HepG2 (cell line): ENCODE measurements around the gene ZNF581. TPM values are rescaled to one million over a fixed set of nuclear protein-coding genes. Genes with fewer than 3 reads are reported as not detected.
A peak's percentile ranks its signal among the peaks of the same experiment; 100 is the strongest.

Experiments
- BCL6 ChIP-seq: IDR thresholded peaks from 2 replicates; pipeline ENCODE4 v1.6.1; 2016; ENCODE audit warnings: missing genetic modification reagents, missing compliant biosample characterization
- BORCS8-MEF2B ChIP-seq: sonication (generic); formaldehyde crosslinking; IDR thresholded peaks from 2 replicates; pipeline ENCODE4 v1.8.0; 2022; ENCODE audit warnings: mild to moderate bottlenecking, missing genetic modification reagents
- KDM2A ChIP-seq: sonication (generic); formaldehyde crosslinking; IDR thresholded peaks from 2 replicates; pipeline ENCODE4 v1.4.0; 2020; ENCODE audit warnings: low read depth, missing genetic modification reagents, borderline replicate concordance
- KDM5A ChIP-seq: fragments of 200-600 bp; sonication (generic); IDR thresholded peaks from 2 replicates; pipeline ENCODE4 v1.7.0; 2018; ENCODE audit warnings: antibody characterized with exemption, mild to moderate bottlenecking, low read length, borderline replicate concordance
- MXD1 ChIP-seq: sonication (generic); formaldehyde crosslinking; IDR thresholded peaks from 2 replicates; pipeline ENCODE4 v1.4.0; 2020; ENCODE audit warnings: mild to moderate bottlenecking, missing genetic modification reagents
- SAP130 ChIP-seq: IDR thresholded peaks from 2 replicates; pipeline ENCODE4 v1.6.1; 2016; ENCODE audit warnings: low read depth
- SKIL ChIP-seq: sonication (generic); formaldehyde crosslinking; IDR thresholded peaks from 2 replicates; pipeline ENCODE4 v1.8.0; 2022; ENCODE audit warnings: missing genetic modification reagents, mild to moderate bottlenecking, moderate library complexity, borderline replicate concordance
- TCF7 ChIP-seq: sonication (generic); IDR thresholded peaks from 2 replicates; pipeline ENCODE4 v1.6.1; 2016; ENCODE audit warnings: antibody characterized with exemption, low read depth
- YY1 ChIP-seq: IDR thresholded peaks from 2 replicates; pipeline ENCODE4 v1.6.1; 2011; ENCODE audit warnings: low read length, low read depth, moderate library complexity, mild to moderate bottlenecking; ENCODE audit not compliant: insufficient read depth, insufficient replicate concordance
- ZBED4 ChIP-seq: sonication (generic); formaldehyde crosslinking; IDR thresholded peaks from 2 replicates; pipeline ENCODE4 v1.4.0; 2020; ENCODE audit warnings: missing genetic modification reagents, borderline replicate concordance
- ZC3H13 ChIP-seq: sonication (generic); formaldehyde crosslinking; IDR thresholded peaks from 2 replicates; pipeline ENCODE4 v1.8.1; 2023; ENCODE audit warnings: mild to moderate bottlenecking, missing genetic modification reagents, moderate library complexity
- ZFY ChIP-seq: sonication (generic); formaldehyde crosslinking; IDR thresholded peaks from 2 replicates; pipeline ENCODE4 v1.4.0; 2020; ENCODE audit warnings: missing genetic modification reagents
- ZNF556 ChIP-seq: sonication (generic); formaldehyde crosslinking; IDR thresholded peaks from 2 replicates; pipeline ENCODE4 v1.4.0; 2020; ENCODE audit warnings: mild to moderate bottlenecking, missing genetic modification reagents, borderline replicate concordance
- ZNF563 ChIP-seq: sonication (generic); formaldehyde crosslinking; IDR thresholded peaks from 2 replicates; pipeline ENCODE4 v1.8.0; 2022; ENCODE audit warnings: mild to moderate bottlenecking, moderate library complexity, missing genetic modification reagents
- ZNF577 ChIP-seq: sonication (generic); formaldehyde crosslinking; IDR thresholded peaks from 2 replicates; pipeline ENCODE4 v1.4.0; 2020; ENCODE audit warnings: mild to moderate bottlenecking, low read depth, missing genetic modification reagents, borderline replicate concordance
- ZNF746 ChIP-seq: sonication (generic); formaldehyde crosslinking; IDR thresholded peaks from 2 replicates; pipeline ENCODE4 v1.8.0; 2022; ENCODE audit warnings: mild to moderate bottlenecking, missing genetic modification reagents
- polyA plus RNA-seq, 8 experiments: library from polyadenylated mRNA; depleted of rRNA in 3 of 8; stranded (reverse) in 7 of 8; unstranded in 1 of 8; fragments of >200 nt; fragmentation: Illumina TruSeq in 4 of 8; extraction: Trizol in 4 of 8; gene quantifications; 2 replicates each; pipeline versions ENCODE4 v1.2.1 to v1.2.3, GENCODE V29; 2011 to 2016; ENCODE audit warnings: low read depth in 4 of 8, missing spikeins in 1 of 8, mixed read lengths in 1 of 8; ENCODE audit not compliant: insufficient read depth in 1 of 8
- total RNA-seq, 5 experiments: library from RNA; depleted of rRNA; stranded (reverse); fragments of >200 nt; fragmentation: Illumina TruSeq; extraction: Trizol; gene quantifications; 2 replicates each; pipeline ENCODE4 v1.2.3, GENCODE V29; 2016; ENCODE audit warnings: low read depth in 1 of 5
- TF ChIP-seq, protein P1 (sequence below): sonication (generic); formaldehyde crosslinking; IDR thresholded peaks from 2 replicates; pipeline ENCODE4 v1.5.0; 2020; ENCODE audit warnings: mild to moderate bottlenecking, missing genetic modification reagents

The ZNF581 gene
- total and polyA plus RNA-seq, 2 of the 13 experiments (the other 11 are each of a cell fraction or from before 2014, with no cell fraction given): 19.6 to 49.5 TPM

DNA sequence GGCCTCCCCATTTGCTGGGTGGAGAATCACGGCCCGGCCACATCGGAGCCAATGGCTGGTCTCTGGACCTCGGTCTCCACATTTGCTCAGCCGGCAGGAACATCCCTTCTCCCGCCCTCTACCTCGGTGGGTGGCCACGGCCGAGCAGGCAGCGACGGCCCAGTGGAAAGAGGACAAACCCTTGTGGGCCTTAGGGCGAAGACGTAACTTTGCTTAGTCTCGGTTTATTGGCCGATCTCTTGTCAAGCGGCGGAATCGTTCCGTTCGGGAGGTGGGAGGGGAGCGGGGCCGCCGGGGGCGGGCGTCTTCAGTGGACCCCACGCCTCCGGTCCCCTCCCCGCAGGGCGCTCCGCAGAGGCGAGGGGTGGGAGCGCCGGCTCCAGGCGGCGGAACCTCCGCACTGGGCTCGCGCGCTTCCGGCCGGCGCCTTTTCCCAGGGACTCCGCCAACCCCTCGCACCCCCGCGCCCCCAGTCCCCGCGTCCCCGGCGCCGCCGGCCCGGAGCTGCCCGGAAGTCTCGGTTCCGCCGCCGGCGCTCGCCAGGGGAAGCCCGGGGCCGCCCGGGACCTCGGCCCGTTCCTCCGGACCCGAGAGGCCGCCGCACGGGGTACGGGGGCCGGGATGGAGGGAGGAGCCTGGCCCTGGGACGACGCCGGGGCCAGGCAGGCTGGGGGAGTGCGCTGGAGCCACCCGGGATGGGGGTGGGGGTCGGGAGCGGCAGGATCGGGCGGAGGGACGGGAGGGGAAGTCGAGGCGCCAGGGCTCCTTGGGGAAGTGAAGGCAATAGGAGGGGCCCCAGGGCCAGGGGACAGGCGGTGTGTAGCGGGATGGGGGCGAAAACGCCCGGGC is 2.6 kb upstream of the ZNF581 start, which contains the start of gene ZNF580 (continued):
- TF ChIP-seq ZNF746 (peak; percentile 45; the same call in 1 of the 2 replicates), ZBED4 (CRISPR knock-in tag) (peak; percentile 76; the same call in 1 of the 2 replicates), ZNF556 (CRISPR knock-in tag) (peak; percentile 66; the same call in 1 of the 2 replicates), TCF7 (no peak), BORCS8-MEF2B (CRISPR knock-in tag) (0 out of 2 replicates have a peak, but pooled peaks have one; percentile 18), BCL6 (no peak), ZNF577 (no peak), KDM5A (peak; percentile 94), ZC3H13 (CRISPR knock-in tag) (0 out of 2 replicates have a peak, but pooled peaks have one; percentile 55), YY1 (peak; percentile 65), SAP130 (CRISPR knock-in tag) (peak; percentile 47), ZFY (CRISPR knock-in tag) (peak; percentile 61), KDM2A (CRISPR knock-in tag) (peak; percentile 94), ZNF563 (CRISPR knock-in tag) (peak; percentile 66; the same call in 1 of the 2 replicates), SKIL (CRISPR knock-in tag) (0 out of 2 replicates have a peak, but pooled peaks have one; percentile 50), MXD1 (CRISPR knock-in tag) (no peak)
- TF ChIP-seq, protein P1, sequence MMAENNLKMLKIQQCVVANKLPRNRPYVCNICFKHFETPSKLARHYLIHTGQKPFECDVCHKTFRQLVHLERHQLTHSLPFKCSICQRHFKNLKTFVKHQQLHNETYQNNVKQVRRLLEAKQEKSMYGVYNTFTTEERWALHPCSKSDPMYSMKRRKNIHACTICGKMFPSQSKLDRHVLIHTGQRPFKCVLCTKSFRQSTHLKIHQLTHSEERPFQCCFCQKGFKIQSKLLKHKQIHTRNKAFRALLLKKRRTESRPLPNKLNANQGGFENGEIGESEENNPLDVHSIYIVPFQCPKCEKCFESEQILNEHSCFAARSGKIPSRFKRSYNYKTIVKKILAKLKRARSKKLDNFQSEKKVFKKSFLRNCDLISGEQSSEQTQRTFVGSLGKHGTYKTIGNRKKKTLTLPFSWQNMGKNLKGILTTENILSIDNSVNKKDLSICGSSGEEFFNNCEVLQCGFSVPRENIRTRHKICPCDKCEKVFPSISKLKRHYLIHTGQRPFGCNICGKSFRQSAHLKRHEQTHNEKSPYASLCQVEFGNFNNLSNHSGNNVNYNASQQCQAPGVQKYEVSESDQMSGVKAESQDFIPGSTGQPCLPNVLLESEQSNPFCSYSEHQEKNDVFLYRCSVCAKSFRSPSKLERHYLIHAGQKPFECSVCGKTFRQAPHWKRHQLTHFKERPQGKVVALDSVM (CRISPR knock-in tag): 0 out of 2 replicates have a peak, but pooled peaks have one; percentile 19
